Gastrocnemius medialis (tissue), 4 donors: ENCODE results near the gene THEM4. TPM values are rescaled to one million over a fixed set of nuclear protein-coding genes. Genes with fewer than 3 reads are reported as not detected.

Source experiments
- ATAC-seq, 2 donors: fragments of 150-250 bp; one replicate each; pipeline ENCODE4 v1.9.1; 2016
- DNase-seq, 2 donors: peaks; one replicate each; pipeline ENCODE4 v3.0.0-alpha.2; 2019
- H3K27ac ChIP-seq, 4 donors: fragments of 200-600 bp; sonication (generic); 1 replicate in 1 of 4; 2 replicates in 3 of 4; pipeline ENCODE4 v1.5.1; 2016 to 2018; ENCODE audit warnings: mild to moderate bottlenecking in 2 of 4, moderate library complexity in 1 of 4
- H3K27me3 ChIP-seq, 3 donors: fragments of 200-600 bp; sonication (generic) in 2 of 3; 1 replicate in 1 of 3; 2 replicates in 2 of 3; pipeline versions ENCODE4 v1.5.1 to v1.6.0; 2016 to 2019; ENCODE audit warnings: mild to moderate bottlenecking in 1 of 3, moderate library complexity in 1 of 3
- H3K36me3 ChIP-seq, 2 donors: fragments of 200-600 bp; sonication (generic) in 1 of 2; one replicate each; pipeline ENCODE4 v1.5.1; 2017 to 2018
- H3K4me1 ChIP-seq, 2 donors: fragments of 200-600 bp; sonication (generic) in 1 of 2; one replicate each; pipeline ENCODE4 v1.5.1; 2016 to 2017; ENCODE audit warnings: mild to moderate bottlenecking in 2 of 2
- H3K4me3 ChIP-seq, 4 donors: fragments of 200-600 bp; sonication (generic) in 3 of 4; 1 replicate in 1 of 4; 2 replicates in 3 of 4; pipeline ENCODE4 v1.5.1; 2016 to 2019; ENCODE audit warnings: mild to moderate bottlenecking in 2 of 4
- H3K9me3 ChIP-seq, 3 donors: fragments of 200-600 bp; sonication (generic) in 2 of 3; 1 replicate in 1 of 3; 2 replicates in 2 of 3; pipeline ENCODE4 v1.5.1; 2016 to 2019
- CTCF ChIP-seq, 5 experiments: fragments of 450-650 bp in 3 of 5; fragments of 200-600 bp in 2 of 5; sonication (generic) in 2 of 5; IDR thresholded peaks in 4 of 5; conservative IDR thresholded peaks in 1 of 5; 1 replicate in 4 of 5; 2 replicates in 1 of 5; pipeline ENCODE4 v1.5.1; 2016 to 2019; ENCODE audit warnings: antibody characterized with exemption in 5 of 5, mild to moderate bottlenecking in 3 of 5, moderate library complexity in 3 of 5
- POLR2A ChIP-seq, 2 donors: fragments of 450-650 bp; IDR thresholded peaks; one replicate each; pipeline ENCODE4 v1.6.1; 2017; ENCODE audit warnings: antibody characterized with exemption in 2 of 2, mild to moderate bottlenecking in 2 of 2, moderate library complexity in 2 of 2
- in situ Hi-C, 4 donors: fragments of 200-750 bp; cut with MboI; loops; one replicate each; pipeline versions ENCODE4 v1.15.0 to v1.8.0; 2017; ENCODE audit warnings: low sequenced_read_pairs in 4 of 4
- intact Hi-C: fragments of 100-400 bp; cut with DNase I; formaldehyde crosslinking; loops from one replicate; pipeline ENCODE4 v1.15.1; 2023; ENCODE audit warnings: low total_unique reads
- total RNA-seq, 4 donors: library from RNA; depleted of rRNA; stranded (reverse); fragments of >200 nt; gene quantifications; one replicate each; pipeline versions ENCODE4 v1.1.0 to v1.2.3, GENCODE V29; 2016

The THEM4 gene
- total RNA-seq, 4 donors from 2014 or later: 7.7 to 21.8 (median 9.6) TPM

- Histone ChIP-seq H3K4me1 (peaks cover 7 to 10% of the 10 kb centered on the region in 2 donors), H3K9me3 (no peaks in the 10 kb centered on the region), H3K27ac (no peak overlapping the region), H3K36me3 (no peaks in the 10 kb centered on the region), H3K4me3 (no peak overlapping the region), H3K27me3 (peaks cover 21 to 30% (median 26%) of the 10 kb centered on the region in 3 donors)
- TF ChIP-seq POLR2A (IDR thresholded peaks at IDR 0.05) (no peak), CTCF (IDR thresholded peaks at IDR 0.05 in 4 of 5, conservative IDR thresholded peaks at IDR 0.05 in 1 of 5) (no peak)
- in situ Hi-C loops (loop anchor here in 3 of 4 donors (10.0 to 25.0 kb wide), 3 partner anchors 76 to 253 kb away; partner anchors contain the start of genes MRPL9 (in 1 of the 3) and SNX27 (in 1 of the 3)), intact Hi-C loops (no loop called here)
- DNase-seq (no peak), ATAC-seq (no peak)
Observed at GRCh38 chr1:151840421-151840820, 68.9 kb downstream of the THEM4 start.

- TF ChIP-seq POLR2A (IDR thresholded peaks at IDR 0.05) (no peak), CTCF (IDR thresholded peaks at IDR 0.05 in 4 of 5, conservative IDR thresholded peaks at IDR 0.05 in 1 of 5) (no peak)
- Histone ChIP-seq H3K4me1 (peaks cover 7 to 10% of the 10 kb centered on the region in 2 donors), H3K27ac (no peak within 1 kb of the TSS), H3K9me3 (no peaks in the 10 kb centered on the region), H3K4me3 (peak within 1 kb of the TSS in 3 of 4 donors; percentile 43 to 56 (median 43)), H3K36me3 (no peaks in the 10 kb centered on the region), H3K27me3 (peaks cover 21 to 30% (median 26%) of the 10 kb centered on the region in 3 donors)
- in situ Hi-C loops (loop anchor here (10.0 to 25.0 kb wide), 4 partner anchors 75 to 252 kb away; partner anchors contain the start of genes MRPL9 (in 1 of the 4) and SNX27 (in 1 of the 4)), intact Hi-C loops (loop anchor here (5.0 to 10.0 kb wide), 2 partner anchors 117 to 1795 kb away; partner anchors contain the start of genes CHTOP and RIIAD1)
- DNase-seq (peak in 1 of 2 donors; percentile 6), ATAC-seq (no peak)
Observed at GRCh38 chr1:151839457-151840403, 69.6 kb downstream of the THEM4 start, which contains the start of gene C2CD4D. Gene C2CD4D (minus strand): TSS chr1:151839820. CDS start chr1:151838989, 831 bp downstream.

- DNase-seq (no peak), ATAC-seq (no peak)
- no peaks in the 10 kb centered on the region for H3K36me3 ChIP-seq
- TF ChIP-seq CTCF (IDR thresholded peaks at IDR 0.05 in 4 of 5, conservative IDR thresholded peaks at IDR 0.05 in 1 of 5) (no peak), POLR2A (IDR thresholded peaks at IDR 0.05) (no peak)
- peak overlapping the region in 3 of 4 donors; percentile 43 to 56 (median 43) for H3K4me3 ChIP-seq
- no peak overlapping the region for H3K27ac ChIP-seq
- no peaks in the 10 kb centered on the region for H3K9me3 ChIP-seq
- H3K4me1 ChIP-seq: peaks cover 7 to 10% of the 10 kb centered on the region in 2 donors
- intact Hi-C loops (loop anchor here (5.0 to 10.0 kb wide), 2 partner anchors 117 to 1796 kb away; partner anchors contain the start of genes CHTOP and RIIAD1), in situ Hi-C loops (loop anchor here (10.0 to 25.0 kb wide), 3 partner anchors 227 to 252 kb away; partner anchors contain the start of gene SNX27 (in 1 of the 4))
- peaks cover 21 to 30% (median 26%) of the 10 kb centered on the region in 3 donors for H3K27me3 ChIP-seq
Observed at GRCh38 chr1:151839082-151839412, 70.3 kb downstream of the THEM4 start.

GRCh38 chr1:151838222-151839081 is 70.9 kb downstream of the THEM4 start:
- ATAC-seq (no peak), DNase-seq (no peak)
- TF ChIP-seq POLR2A (IDR thresholded peaks at IDR 0.05) (no peak), CTCF (IDR thresholded peaks at IDR 0.05 in 4 of 5, conservative IDR thresholded peaks at IDR 0.05 in 1 of 5) (no peak)
- Histone ChIP-seq H3K9me3 (no peaks in the 10 kb centered on the region), H3K27ac (no peak overlapping the region), H3K4me3 (peak overlapping the region; percentile 15 to 56 (median 43)), H3K36me3 (no peaks in the 10 kb centered on the region), H3K27me3 (peaks cover 21 to 30% (median 26%) of the 10 kb centered on the region in 3 donors), H3K4me1 (peaks cover 12 to 13% of the 10 kb centered on the region in 2 donors)
- in situ Hi-C loops: loop anchor here (10.0 to 25.0 kb wide), 3 partner anchors 226 to 251 kb away; partner anchors contain the start of gene SNX27 (in 1 of the 4)
- intact Hi-C loops: loop anchor here (5.0 to 10.0 kb wide), 2 partner anchors 116 to 1796 kb away; partner anchors contain the start of genes CHTOP and RIIAD1
